Loucy (cell line): ENCODE results near the gene CCNYL1.

Experiments
- CTCF ChIP-seq: fragments of 200-600 bp; sonication (generic); conservative IDR thresholded peaks from 2 replicates; pipeline ENCODE4 v1.5.1; 2014; ENCODE audit warnings: mild to moderate bottlenecking, antibody characterized with exemption, low read length
- EZH2phosphoT487 ChIP-seq: fragments of 200-600 bp; IDR thresholded peaks from 2 replicates; pipeline ENCODE4 v1.6.1; 2018; ENCODE audit warnings: antibody characterized with exemption, mild to moderate bottlenecking, moderate library complexity, borderline replicate concordance

DNA sequence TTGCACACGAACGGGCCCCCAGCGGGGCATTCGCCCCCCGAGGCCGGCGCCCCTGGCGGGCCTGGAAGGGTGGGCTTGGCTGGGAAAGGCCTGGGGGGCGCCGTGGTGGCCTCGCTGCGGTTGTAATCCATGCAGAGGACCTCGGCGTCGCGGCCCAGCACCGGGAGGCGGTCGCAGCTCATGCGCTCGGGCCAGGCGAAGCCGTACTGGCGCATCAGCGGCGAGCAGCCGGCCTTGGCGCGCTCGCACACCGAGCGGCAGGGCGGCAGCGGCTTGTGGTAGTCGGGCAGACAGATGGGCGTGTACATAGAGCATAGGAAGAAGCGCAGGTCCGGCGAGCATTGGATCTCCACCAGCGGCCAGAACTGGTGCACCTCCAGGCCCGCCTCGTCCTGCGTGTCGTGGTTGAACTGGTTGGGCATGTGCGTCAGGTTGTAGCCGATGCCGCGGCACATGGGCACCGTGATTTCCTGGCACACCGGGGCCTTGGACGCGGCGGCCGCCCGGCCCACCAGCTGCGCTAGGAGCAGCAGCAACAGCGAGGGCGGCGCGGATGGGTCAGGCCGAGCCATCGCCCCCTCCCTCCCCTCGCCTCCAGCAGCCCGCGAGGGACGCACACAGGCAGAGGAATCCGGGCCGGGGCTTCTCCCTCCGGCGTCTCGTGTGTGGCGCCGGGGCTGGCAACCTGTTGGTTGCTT is 56.9 kb downstream of the CCNYL1 start:
- no peak for TF ChIP-seq CTCF
- no peak for TF ChIP-seq EZH2phosphoT487
